HPDE6-E6E7 (cell line): ENCODE data around the gene PDHB.
A peak's percentile ranks its signal among the peaks of the same experiment; 100 is the strongest.
"Not testable (repeated sequence)": the region's sequence is repeated elsewhere in the genome, so short reads cannot be mapped to it uniquely, and the experiment has no call there.

ENCODE experiments used
- DNase-seq: peaks from one replicate; pipeline ENCODE4 v3.0.0; 2011; ENCODE audit warnings: missing footprints; ENCODE audit errors: extremely low spot score

Gene PDHB

GRCh38 chr3:58433400-58434167 is at the start of gene PDHB:
Gene PDHB (minus strand): TSS chr3:58433832. CDS start chr3:58433809, 23 bp downstream.
- peak; percentile 50 for DNase-seq

GRCh38 chr3:58482917-58483636 is 49.4 kb upstream of the PDHB start:
- no peak for DNase-seq

- DNase-seq = no peak
Observed at GRCh38 chr3:58480309-58480708, 46.7 kb upstream of the PDHB start.

GRCh38 chr3:58478781-58479180 is 45.1 kb upstream of the PDHB start:
- DNase-seq = no peak

GRCh38 chr3:58474967-58475578 is 41.4 kb upstream of the PDHB start:
- no peak for DNase-seq

- DNase-seq = no peak
Observed at GRCh38 chr3:58474348-58474911, 40.8 kb upstream of the PDHB start.

GRCh38 chr3:58473275-58473674 is 39.6 kb upstream of the PDHB start:
- no peak for DNase-seq

GRCh38 chr3:58471025-58471887 is 37.6 kb upstream of the PDHB start:
- DNase-seq = peak; percentile 78

GRCh38 chr3:58470363-58471024 is 36.9 kb upstream of the PDHB start:
- DNase-seq = no peak

GRCh38 chr3:58469096-58469495 is 35.5 kb upstream of the PDHB start:
- no peak for DNase-seq

- DNase-seq = no peak
Observed at GRCh38 chr3:58466899-58467563, 33.4 kb upstream of the PDHB start.

- no peak for DNase-seq
Observed at GRCh38 chr3:58464866-58465265, 31.2 kb upstream of the PDHB start.

- DNase-seq = no peak
Observed at GRCh38 chr3:58463942-58464271, 30.3 kb upstream of the PDHB start.

GRCh38 chr3:58463181-58463941 is 29.7 kb upstream of the PDHB start:
- DNase-seq = peak; percentile 67

- DNase-seq = no peak
Observed at GRCh38 chr3:58462829-58463180, 29.2 kb upstream of the PDHB start.

- no peak for DNase-seq
Observed at GRCh38 chr3:58459160-58459559, 25.5 kb upstream of the PDHB start.

- no peak for DNase-seq
Observed at GRCh38 chr3:58452176-58452575, 18.5 kb upstream of the PDHB start.

- no peak for DNase-seq
Observed at GRCh38 chr3:58441514-58442450, 8.2 kb upstream of the PDHB start.

GRCh38 chr3:58440996-58441355 is 7.3 kb upstream of the PDHB start:
- DNase-seq = not testable (repeated sequence)
